K562 (cell line): ENCODE results near the gene ZNF821. TPM values are rescaled to one million over a fixed set of nuclear protein-coding genes. Genes with fewer than 3 reads are reported as not detected.

Source experiments
- ATAC-seq: fragments of 200-7000 bp; cut with Tn5 transposase; 3 replicates; pipeline ENCODE4 v1.9.1; 2020; ENCODE audit warnings: moderate library complexity
- BruUV-seq: library from RNA; stranded (reverse); fragments of 400-500 nt; replicated peaks from 2 replicates; lab custom pipeline; 2021; lab: Mats Ljungman, UMichigan
- CTCF ChIA-PET: fragments of 300-600 bp; formaldehyde crosslinking; extraction: SDS; loops from one replicate; lab custom pipeline; 2021; ENCODE audit warnings: low intra/inter-chr PET ratio; lab: Yijun Ruan, JAX
- POLR2A ChIA-PET: fragments of 300-600, 350-650 bp; sonication (Branson Sonifier 250); formaldehyde crosslinking; extraction: SDS; loops from one replicate; lab custom pipeline; 2021; ENCODE audit warnings: antibody characterized with exemption, inconsistent platforms; lab: Yijun Ruan, JAX
- DNase-seq, 4 experiments: peaks; one replicate each; pipeline versions ENCODE4 v3.0.0 to v3.0.0-alpha.2; 2011 to 2018; ENCODE audit warnings: low spot score in 3 of 4, mixed read lengths in 3 of 4; ENCODE audit errors: extremely low read depth in 1 of 4
- FAIRE-seq: peaks from 2 replicates; lab custom pipeline; 2011; peaks lifted over from hg19 to GRCh38; lab: Jason Lieb, UNC
- H2AFZ ChIP-seq: 2 replicates; pipeline ENCODE4 v1.6.0; 2011; ENCODE audit warnings: low read depth, low read length, control low read depth, inconsistent platforms
- H3K27ac ChIP-seq: fragments of 200-600 bp; 3 replicates; pipeline ENCODE4 v1.8.0; 2011; ENCODE audit warnings: low read depth, mild to moderate bottlenecking, control low read depth, inconsistent platforms, low read length, moderate library complexity, mixed read lengths; ENCODE audit errors: extremely low read depth
- H3K27me3 ChIP-seq, 2 experiments: fragments of 300-600 bp in 1 of 2; 2 replicates in 1 of 2; 3 replicates in 1 of 2; pipeline versions ENCODE4 v1.6.0 to v1.8.0; 2011; ENCODE audit warnings: inconsistent platforms in 2 of 2, low read length in 2 of 2, mild to moderate bottlenecking in 1 of 2, mixed read lengths in 1 of 2, moderate library complexity in 1 of 2; ENCODE audit not compliant: control insufficient read depth in 2 of 2, insufficient read depth in 2 of 2
- H3K36me3 ChIP-seq: fragments of 300-600 bp; 3 replicates; pipeline ENCODE4 v1.8.0; 2011; ENCODE audit warnings: mild to moderate bottlenecking, low read length, inconsistent platforms; ENCODE audit not compliant: control insufficient read depth, insufficient read depth
- H3K4me1 ChIP-seq, 2 experiments: fragments of 200-600 bp in 1 of 2; replicated peaks in 1 of 2; 2 replicates in 1 of 2; 3 replicates in 1 of 2; pipeline versions ENCODE4 v1.5.1 to v1.8.0; 2011; ENCODE audit warnings: inconsistent platforms in 2 of 2, low read length in 2 of 2, mild to moderate bottlenecking in 1 of 2, mixed read lengths in 1 of 2, moderate library complexity in 1 of 2; ENCODE audit not compliant: control insufficient read depth in 2 of 2, insufficient read depth in 2 of 2
- H3K4me2 ChIP-seq: 2 replicates; pipeline ENCODE4 v1.6.1; 2011; ENCODE audit warnings: low read length, control low read depth, inconsistent platforms, mixed read lengths; ENCODE audit not compliant: insufficient read depth
- H3K4me3 ChIP-seq: fragments of 200-600 bp; sonication (generic), shearing (Covaris generic); 2 replicates; pipeline ENCODE4 v1.5.1; 2016; ENCODE audit warnings: control low read depth, inconsistent platforms
- H3K79me2 ChIP-seq: fragments of 200-600 bp; 3 replicates; pipeline ENCODE4 v1.8.0; 2011; ENCODE audit warnings: low read length, inconsistent platforms; ENCODE audit not compliant: control insufficient read depth, insufficient read depth
- H3K9ac ChIP-seq, 2 experiments: 2 replicates each; pipeline versions ENCODE4 v1.6.0 to v1.6.1; 2011; ENCODE audit warnings: low read depth in 2 of 2, low read length in 2 of 2, control low read depth in 1 of 2, inconsistent platforms in 1 of 2, mild to moderate bottlenecking in 1 of 2, mixed read lengths in 1 of 2; ENCODE audit not compliant: insufficient read depth in 1 of 2
- H3K9me1 ChIP-seq: one replicate; pipeline ENCODE4 v1.6.0; 2011; ENCODE audit warnings: inconsistent platforms, mild to moderate bottlenecking, low read length, moderate library complexity; ENCODE audit not compliant: control insufficient read depth, insufficient read depth
- H3K9me3 ChIP-seq: replicated peaks from 2 replicates; pipeline ENCODE4 v1.5.1; 2011; ENCODE audit warnings: low read depth, low read length, inconsistent platforms; ENCODE audit not compliant: control insufficient read depth, insufficient read depth
- H4K20me1 ChIP-seq: replicated peaks from 2 replicates; pipeline ENCODE4 v1.6.1; 2011; ENCODE audit warnings: low read length, inconsistent platforms, mixed read lengths; ENCODE audit not compliant: control insufficient read depth, insufficient read depth
- CHD4 ChIP-seq: fragments of 200-600 bp; sonication (generic); IDR thresholded peaks from 3 replicates; pipeline ENCODE4 v1.6.1; 2012; ENCODE audit warnings: low read depth, mild to moderate bottlenecking, mixed read lengths, low read length, inconsistent platforms; ENCODE audit not compliant: insufficient read depth, insufficient replicate concordance, poor library complexity, severe bottlenecking
- NR4A1 ChIP-seq, 2 experiments: fragments of 250-450 bp in 1 of 2; fragments of 450-650 bp in 1 of 2; sonication (Bioruptor Pico) in 1 of 2; IDR thresholded peaks; 2 replicates each; pipeline versions ENCODE4 v1.4.0 to v1.6.1; 2016 to 2020; ENCODE audit warnings: mild to moderate bottlenecking in 2 of 2, missing compliant biosample characterization in 1 of 2, missing genetic modification characterization in 1 of 2, moderate library complexity in 1 of 2
- SAP30 ChIP-seq: fragments of 200-600 bp; sonication (generic); IDR thresholded peaks from 2 replicates; pipeline ENCODE4 v1.6.1; 2012; ENCODE audit warnings: borderline replicate concordance, low read depth, mild to moderate bottlenecking, moderate library complexity, low read length, control low read depth, inconsistent platforms; ENCODE audit not compliant: insufficient read depth, poor library complexity, severe bottlenecking
- SMC3 ChIP-seq: conservative IDR thresholded peaks from 2 replicates; pipeline ENCODE4 v1.6.1; 2011; ENCODE audit warnings: low read depth, low read length, improper control_type of control experiment; ENCODE audit not compliant: insufficient read depth
- SPI1 ChIP-seq: IDR thresholded peaks from 2 replicates; pipeline ENCODE4 v1.6.1; 2011; ENCODE audit warnings: low read depth, low read length, control low read depth, borderline replicate concordance
- TCFL5 ChIP-seq: fragments of 250-450 bp; sonication (Bioruptor Pico); conservative IDR thresholded peaks from 2 replicates; pipeline ENCODE4 v1.6.1; 2021; ENCODE audit warnings: mild to moderate bottlenecking, moderate library complexity, matching md5 sums
- XRCC4 ChIP-seq: IDR thresholded peaks from one replicate; pipeline ENCODE4 v1.6.1; 2011; ENCODE audit not compliant: insufficient read depth, insufficient read length; ENCODE audit errors: extremely low read depth
- ZNF175 ChIP-seq: fragments of 200-800 bp; sonication (Bioruptor generic); IDR thresholded peaks from 2 replicates; pipeline ENCODE4 v1.6.1; 2016; ENCODE audit warnings: low read depth, mild to moderate bottlenecking, missing genetic modification characterization, missing compliant biosample characterization
- WGBS: fragments of 100-300 bp; shearing (Covaris generic); methylation state at CpG from one replicate; pipeline ENCODE4 v1.1.6; 2016; ENCODE audit warnings: low coverage, mixed read lengths; ENCODE audit not compliant: insufficient coverage; ENCODE audit errors: missing lambda C conversion rate; 5-methylcytosine and 5-hydroxymethylcytosine counted together
- in situ Hi-C: fragments of 300-500 bp; cut with MboI; formaldehyde crosslinking; loops from 4 replicates; pipeline ENCODE4 v1.15.0; 2018; ENCODE audit warnings: inconsistent platforms, mixed read lengths
- intact Hi-C: fragments of 100-400 bp; cut with micrococcal nuclease; formaldehyde crosslinking; loops from 2 replicates; pipeline ENCODE4 v1.14.2; 2022
- polyA plus RNA-seq, 8 experiments: library from polyadenylated mRNA; depleted of rRNA in 4 of 8; stranded (reverse) in 5 of 8; unstranded in 3 of 8; fragments of >200 nt; fragmentation: Nextera tagmentation in 2 of 8; fragmentation: Illumina TruSeq in 1 of 8; extraction: Ambion mirVana in 2 of 8; extraction: Trizol in 1 of 8; gene quantifications; 2 replicates each; pipeline versions ENCODE4 v1.2.1 to v1.2.3, GENCODE V29; 2011 to 2014; ENCODE audit warnings: inconsistent platforms in 1 of 8, missing spikeins in 1 of 8
- total RNA-seq, 7 experiments: library from RNA; depleted of rRNA in 6 of 7; stranded (reverse); fragments of >200 nt in 6 of 7; fragmentation: Illumina TruSeq in 2 of 7; extraction: Trizol in 2 of 7; gene quantifications; 2 replicates each; pipeline versions ENCODE4 v1.2.1 to v1.2.3, GENCODE V29; 2011 to 2021; ENCODE audit warnings: low replicate concordance in 1 of 7
- TF ChIP-seq, protein P1 (sequence below): IDR thresholded peaks from 2 replicates; pipeline ENCODE4 v1.6.1; 2012; ENCODE audit warnings: low read depth, low read length, improper control_type of control experiment, borderline replicate concordance
- TF ChIP-seq, protein P2 (sequence below), 3 experiments: fragments of 200-800 bp in 1 of 3; fragments of 250-450 bp in 1 of 3; fragments of 450-650 bp in 1 of 3; sonication (Bioruptor Pico) in 1 of 3; sonication (Bioruptor generic) in 1 of 3; formaldehyde crosslinking in 1 of 3; IDR thresholded peaks; 2 replicates each; pipeline versions ENCODE4 v1.6.1 to v1.8.0; 2016 to 2022; ENCODE audit warnings: mild to moderate bottlenecking in 2 of 3, missing genetic modification characterization in 2 of 3, missing compliant biosample characterization in 1 of 3, moderate library complexity in 1 of 3
- TF ChIP-seq, protein P3 (sequence below): fragments of 450-650 bp; formaldehyde crosslinking; IDR thresholded peaks from 2 replicates; pipeline ENCODE4 v1.4.0; 2020; ENCODE audit warnings: mild to moderate bottlenecking, moderate library complexity

ZNF821 gene
- total and polyA plus RNA-seq, 9 of the 15 experiments (the other 6 are each of a cell fraction or from before 2014, with no cell fraction given): 0.38 to 5.6 (median 3.6) TPM

DNA sequence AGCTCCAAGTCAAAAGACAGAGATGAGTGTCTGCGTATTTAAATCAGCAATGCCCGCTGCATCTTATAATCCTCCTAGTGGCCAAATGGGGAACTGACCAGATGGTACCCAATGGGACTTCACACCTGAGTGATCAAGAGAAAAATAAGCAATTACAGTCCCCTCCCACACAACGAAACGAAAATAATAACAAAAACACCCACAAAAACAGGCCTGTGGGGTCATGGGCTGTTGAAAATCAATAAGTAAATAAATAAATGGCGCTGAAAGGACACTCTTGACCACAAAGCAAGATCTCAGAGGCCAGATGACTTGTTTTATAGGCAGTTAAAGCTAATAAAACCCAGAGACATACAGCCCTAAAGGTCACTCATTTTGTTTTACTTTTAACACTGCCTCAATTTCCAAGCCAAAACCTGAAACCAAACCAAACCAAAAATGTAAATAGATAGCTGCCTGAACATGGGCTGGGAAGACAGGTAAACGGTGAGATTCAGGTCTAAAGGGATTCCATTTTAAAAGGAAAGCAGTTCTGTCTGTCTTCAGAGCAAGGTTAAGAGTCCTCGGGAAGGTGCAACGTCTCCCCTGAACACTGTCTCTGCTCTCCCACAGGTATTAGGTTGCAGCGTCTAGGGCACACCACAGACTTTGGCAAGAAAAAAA lies 1.3 kb downstream of the ZNF821 start (continued):
- TF ChIP-seq, protein P1, sequence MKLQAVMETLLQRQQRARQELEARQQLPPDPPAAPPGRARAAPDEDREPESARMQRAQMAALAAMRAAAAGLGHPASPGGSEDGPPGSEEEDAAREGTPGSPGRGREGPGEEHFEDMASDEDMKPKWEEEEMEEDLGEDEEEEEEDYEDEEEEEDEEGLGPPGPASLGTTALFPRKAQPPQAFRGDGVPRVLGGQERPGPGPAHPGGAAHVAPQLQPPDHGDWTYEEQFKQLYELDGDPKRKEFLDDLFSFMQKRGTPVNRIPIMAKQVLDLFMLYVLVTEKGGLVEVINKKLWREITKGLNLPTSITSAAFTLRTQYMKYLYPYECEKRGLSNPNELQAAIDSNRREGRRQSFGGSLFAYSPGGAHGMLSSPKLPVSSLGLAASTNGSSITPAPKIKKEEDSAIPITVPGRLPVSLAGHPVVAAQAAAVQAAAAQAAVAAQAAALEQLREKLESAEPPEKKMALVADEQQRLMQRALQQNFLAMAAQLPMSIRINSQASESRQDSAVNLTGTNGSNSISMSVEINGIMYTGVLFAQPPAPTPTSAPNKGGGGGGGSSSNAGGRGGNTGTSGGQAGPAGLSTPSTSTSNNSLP: peak; percentile 87
- TF ChIP-seq SPI1 (peak; percentile 66; the same call in 1 of the 2 replicates), SMC3 (0 out of 2 replicates have a peak, but pooled peaks have one; percentile 33)
- TF ChIP-seq, all 486 proteins: peak for 10

DNA sequence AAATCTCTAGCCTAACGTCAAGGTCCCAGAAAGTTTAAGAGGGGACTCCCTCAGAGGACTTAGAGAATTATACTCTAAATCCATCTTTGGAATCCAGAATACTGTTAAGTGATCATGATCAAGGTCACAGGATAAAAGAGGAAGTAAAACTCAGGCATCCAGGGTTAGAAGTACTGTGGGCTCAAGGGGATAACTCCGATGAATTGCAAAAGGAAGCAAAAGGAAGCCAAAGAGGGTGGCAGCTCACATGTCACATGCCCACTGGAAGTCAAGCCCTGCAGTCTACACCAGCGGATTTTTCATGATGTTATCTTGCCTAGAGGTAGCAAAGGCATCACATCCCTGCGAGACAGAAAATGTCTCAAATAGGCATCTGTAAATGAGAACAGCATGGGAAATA lies 3.8 kb downstream of the ZNF821 start:
- Histone ChIP-seq H3K27me3 (no peaks in the 10 kb centered on the region), H3K4me1 (peaks cover 11 to 25% of the 10 kb centered on the region in 2 experiments; a peak in 4 of 5 replicates), H3K36me3 (no peaks in the 10 kb centered on the region; the same call in 2 of the 3 replicates), H3K9me1 (no peaks in the 10 kb centered on the region), H3K9me3 (no peaks in the 10 kb centered on the region), H3K27ac (no peak overlapping the region), H3K79me2 (no peaks in the 10 kb centered on the region), H2AFZ (no peak overlapping the region), H3K4me3 (no peak overlapping the region), H3K4me2 (no peak overlapping the region), H3K9ac (no peak overlapping the region), H4K20me1 (peaks cover 7% of the 10 kb centered on the region)
- intact Hi-C loops (no loop called here), in situ Hi-C loops (no loop called here)
- FAIRE-seq (no peak), DNase-seq (no peak), ATAC-seq (no peak)
- CTCF ChIA-PET: no interaction called here
- 38% methylated on average over 4 of the region's 4 CpGs for WGBS
- no TSS peak for BruUV-seq
- POLR2A ChIA-PET: no interaction called here
- TF ChIP-seq NR4A1 (CRISPR knock-in tag; IDR thresholded peaks at IDR 0.05): no peak
- TF ChIP-seq NR4A1 (tag; IDR thresholded peaks at IDR 0.05): no peak
- TF ChIP-seq, protein P2, sequence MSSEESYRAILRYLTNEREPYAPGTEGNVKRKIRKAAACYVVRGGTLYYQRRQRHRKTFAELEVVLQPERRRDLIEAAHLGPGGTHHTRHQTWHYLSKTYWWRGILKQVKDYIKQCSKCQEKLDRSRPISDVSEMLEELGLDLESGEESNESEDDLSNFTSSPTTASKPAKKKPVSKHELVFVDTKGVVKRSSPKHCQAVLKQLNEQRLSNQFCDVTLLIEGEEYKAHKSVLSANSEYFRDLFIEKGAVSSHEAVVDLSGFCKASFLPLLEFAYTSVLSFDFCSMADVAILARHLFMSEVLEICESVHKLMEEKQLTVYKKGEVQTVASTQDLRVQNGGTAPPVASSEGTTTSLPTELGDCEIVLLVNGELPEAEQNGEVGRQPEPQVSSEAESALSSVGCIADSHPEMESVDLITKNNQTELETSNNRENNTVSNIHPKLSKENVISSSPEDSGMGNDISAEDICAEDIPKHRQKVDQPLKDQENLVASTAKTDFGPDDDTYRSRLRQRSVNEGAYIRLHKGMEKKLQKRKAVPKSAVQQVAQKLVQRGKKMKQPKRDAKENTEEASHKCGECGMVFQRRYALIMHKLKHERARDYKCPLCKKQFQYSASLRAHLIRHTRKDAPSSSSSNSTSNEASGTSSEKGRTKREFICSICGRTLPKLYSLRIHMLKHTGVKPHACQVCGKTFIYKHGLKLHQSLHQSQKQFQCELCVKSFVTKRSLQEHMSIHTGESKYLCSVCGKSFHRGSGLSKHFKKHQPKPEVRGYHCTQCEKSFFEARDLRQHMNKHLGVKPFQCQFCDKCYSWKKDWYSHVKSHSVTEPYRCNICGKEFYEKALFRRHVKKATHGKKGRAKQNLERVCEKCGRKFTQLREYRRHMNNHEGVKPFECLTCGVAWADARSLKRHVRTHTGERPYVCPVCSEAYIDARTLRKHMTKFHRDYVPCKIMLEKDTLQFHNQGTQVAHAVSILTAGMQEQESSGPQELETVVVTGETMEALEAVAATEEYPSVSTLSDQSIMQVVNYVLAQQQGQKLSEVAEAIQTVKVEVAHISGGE (CRISPR knock-in tag; IDR thresholded peaks at IDR 0.05): no peak
- TF ChIP-seq, protein P3, sequence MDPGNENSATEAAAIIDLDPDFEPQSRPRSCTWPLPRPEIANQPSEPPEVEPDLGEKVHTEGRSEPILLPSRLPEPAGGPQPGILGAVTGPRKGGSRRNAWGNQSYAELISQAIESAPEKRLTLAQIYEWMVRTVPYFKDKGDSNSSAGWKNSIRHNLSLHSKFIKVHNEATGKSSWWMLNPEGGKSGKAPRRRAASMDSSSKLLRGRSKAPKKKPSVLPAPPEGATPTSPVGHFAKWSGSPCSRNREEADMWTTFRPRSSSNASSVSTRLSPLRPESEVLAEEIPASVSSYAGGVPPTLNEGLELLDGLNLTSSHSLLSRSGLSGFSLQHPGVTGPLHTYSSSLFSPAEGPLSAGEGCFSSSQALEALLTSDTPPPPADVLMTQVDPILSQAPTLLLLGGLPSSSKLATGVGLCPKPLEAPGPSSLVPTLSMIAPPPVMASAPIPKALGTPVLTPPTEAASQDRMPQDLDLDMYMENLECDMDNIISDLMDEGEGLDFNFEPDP (CRISPR knock-in tag): no peak
- no peak for TF ChIP-seq XRCC4
- no peak for TF ChIP-seq CHD4
- TF ChIP-seq ZNF175 (CRISPR knock-in tag): no peak
- no peak for TF ChIP-seq TCFL5 (CRISPR knock-in tag)
- no peak for TF ChIP-seq SAP30
